HG02759 (cell line): Measurements from ENCODE around the gene PIGT.

Experiments
- ATAC-seq: cut with Tn5 transposase; IDR thresholded peaks from one replicate; pipeline ENCODE4 v1.9.1; 2021; ENCODE audit warnings: mild to moderate bottlenecking, moderate library complexity; ENCODE audit not compliant: unreplicated experiment

The PIGT gene

GRCh38 chr20:45426320-45427016 lies 10.5 kb downstream of the PIGT start:
- ATAC-seq: no peak

GRCh38 chr20:45427236-45428149 lies 11.6 kb downstream of the PIGT start:
- ATAC-seq: no peak

- no peak for ATAC-seq
These were observed 13.7 kb downstream of the PIGT start for GRCh38 chr20:45429618-45430017.

- ATAC-seq: peak; percentile 67
These were observed 16.4 kb downstream of the PIGT start for GRCh38 chr20:45432294-45432693.

GRCh38 chr20:45433316-45433715 lies 17.4 kb downstream of the PIGT start:
- no peak for ATAC-seq

GRCh38 chr20:45433976-45434375 lies 18.0 kb downstream of the PIGT start:
- ATAC-seq: no peak

- ATAC-seq: peak; percentile 76
These were observed 21.0 kb downstream of the PIGT start for GRCh38 chr20:45436732-45437485.

GRCh38 chr20:45440424-45440823 lies 24.5 kb downstream of the PIGT start:
- ATAC-seq: no peak

GRCh38 chr20:45440891-45441685 lies 25.1 kb downstream of the PIGT start:
- ATAC-seq: no peak

GRCh38 chr20:45441746-45442145 lies 25.8 kb downstream of the PIGT start:
- ATAC-seq: no peak

- ATAC-seq: no peak
These were observed 28.1 kb downstream of the PIGT start for GRCh38 chr20:45444050-45444449.

GRCh38 chr20:45445805-45446562 lies 30.0 kb downstream of the PIGT start:
- no peak for ATAC-seq

GRCh38 chr20:45448270-45448669 lies 32.3 kb downstream of the PIGT start:
- ATAC-seq: no peak

- ATAC-seq: no peak
These were observed 33.6 kb downstream of the PIGT start for GRCh38 chr20:45449528-45449927.

- ATAC-seq: no peak
These were observed 34.3 kb downstream of the PIGT start for GRCh38 chr20:45450097-45450818.

- ATAC-seq: no peak
These were observed 36.3 kb downstream of the PIGT start for GRCh38 chr20:45452238-45452637.

GRCh38 chr20:45452772-45453691 lies 37.1 kb downstream of the PIGT start:
- no peak for ATAC-seq

- ATAC-seq: no peak
These were observed 40.7 kb downstream of the PIGT start for GRCh38 chr20:45456632-45457031.
